ENCODE data around the gene SLC2A4RG.

The SLC2A4RG gene

DNA sequence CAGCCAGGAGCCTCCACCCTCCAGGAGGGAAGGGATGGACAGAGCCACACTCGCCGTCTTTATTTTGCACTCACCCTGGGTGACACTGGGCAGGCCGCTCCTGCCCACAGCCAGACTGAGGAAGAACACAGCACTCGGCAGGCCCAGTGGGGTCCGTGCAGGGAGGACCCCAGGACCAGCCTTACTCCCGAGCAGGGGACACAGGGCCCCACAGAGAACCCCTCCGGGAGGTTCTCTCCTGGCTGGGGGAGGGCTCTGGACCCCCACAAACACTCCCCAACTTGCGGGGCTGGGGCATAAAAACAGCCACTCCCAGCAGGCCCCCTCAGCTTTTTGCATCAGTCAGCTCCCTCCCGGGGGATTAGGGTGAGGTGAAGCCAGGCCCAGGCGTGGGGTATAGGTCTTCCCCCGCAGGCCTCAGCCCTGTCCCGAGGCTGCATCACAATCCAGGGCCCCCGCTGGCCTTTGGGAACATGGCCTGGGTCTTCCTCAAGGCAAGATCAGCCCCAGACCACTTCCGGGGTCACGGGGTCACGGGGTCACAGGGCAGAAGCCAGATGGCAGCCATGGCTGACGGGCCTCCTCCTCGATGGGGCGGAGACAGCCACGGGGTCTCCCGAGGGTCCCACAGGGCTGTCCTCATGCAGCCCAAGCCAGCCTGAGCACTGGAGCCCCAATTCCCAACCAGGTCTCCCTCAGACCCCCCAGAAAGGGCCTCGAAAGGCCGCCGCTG, 39.9 kb upstream of the SLC2A4RG start:
- DNase-seq (ENCODE audit: low read depth, low spot score), result no peak

DNA sequence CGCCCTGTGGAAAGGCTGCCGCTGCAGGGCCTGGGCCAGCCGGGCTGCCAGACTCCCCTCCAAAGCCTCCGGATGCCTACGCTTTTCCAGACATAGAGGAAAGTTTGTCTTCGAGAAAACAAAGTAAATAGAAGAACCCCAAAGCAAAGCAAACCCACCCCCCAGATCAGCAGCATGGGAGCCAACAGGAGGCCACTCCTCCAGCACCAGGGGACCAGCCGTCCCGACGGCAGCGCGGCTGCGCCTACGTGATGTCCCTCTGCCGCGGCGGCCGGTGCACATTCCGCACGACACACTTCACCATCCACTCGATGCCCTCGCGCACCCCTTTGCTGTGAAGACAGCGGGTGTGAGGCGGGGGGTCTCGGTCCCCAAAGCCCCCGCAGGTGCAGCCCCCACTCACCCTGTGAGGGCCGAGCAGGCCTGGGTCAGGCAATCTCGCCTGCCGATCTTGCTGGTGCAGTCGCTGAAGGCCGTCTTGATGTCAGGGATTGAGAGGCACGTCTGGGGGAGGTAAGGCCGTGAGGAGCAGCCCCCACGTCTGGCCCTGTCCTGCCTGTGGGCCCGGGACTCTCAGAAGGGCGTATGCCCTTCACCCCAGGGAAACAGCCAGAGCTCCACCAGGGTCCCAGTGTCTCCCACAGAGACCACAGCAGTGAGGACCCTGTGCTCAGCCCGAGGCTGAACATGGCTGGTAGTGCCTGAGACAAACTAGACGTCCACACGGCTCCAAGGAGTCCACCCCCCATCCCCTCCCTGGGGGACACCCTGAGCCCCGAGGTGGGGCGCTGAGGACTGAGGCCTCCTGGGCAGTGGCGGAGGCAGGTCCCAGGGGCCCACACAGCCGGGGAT, 39.2 kb upstream of the SLC2A4RG start:
- DNase-seq (ENCODE audit: low read depth, low spot score), result no peak

DNA sequence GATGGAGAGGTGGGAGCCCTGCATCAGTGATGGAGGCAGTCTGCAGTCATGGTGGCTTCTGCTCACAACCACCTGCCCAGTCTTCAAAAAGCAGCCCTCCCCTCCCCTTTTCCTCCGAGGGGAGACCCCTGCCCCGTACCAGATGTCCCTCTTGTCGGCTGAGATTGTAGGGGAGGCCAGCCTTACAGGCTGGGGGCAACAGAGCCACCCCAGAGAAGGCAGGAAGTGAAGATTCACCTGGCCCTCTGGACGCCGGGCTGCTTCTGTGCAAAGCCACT, 38.6 kb upstream of the SLC2A4RG start:
- no peak for DNase-seq (ENCODE audit: low read depth, low spot score)

DNA sequence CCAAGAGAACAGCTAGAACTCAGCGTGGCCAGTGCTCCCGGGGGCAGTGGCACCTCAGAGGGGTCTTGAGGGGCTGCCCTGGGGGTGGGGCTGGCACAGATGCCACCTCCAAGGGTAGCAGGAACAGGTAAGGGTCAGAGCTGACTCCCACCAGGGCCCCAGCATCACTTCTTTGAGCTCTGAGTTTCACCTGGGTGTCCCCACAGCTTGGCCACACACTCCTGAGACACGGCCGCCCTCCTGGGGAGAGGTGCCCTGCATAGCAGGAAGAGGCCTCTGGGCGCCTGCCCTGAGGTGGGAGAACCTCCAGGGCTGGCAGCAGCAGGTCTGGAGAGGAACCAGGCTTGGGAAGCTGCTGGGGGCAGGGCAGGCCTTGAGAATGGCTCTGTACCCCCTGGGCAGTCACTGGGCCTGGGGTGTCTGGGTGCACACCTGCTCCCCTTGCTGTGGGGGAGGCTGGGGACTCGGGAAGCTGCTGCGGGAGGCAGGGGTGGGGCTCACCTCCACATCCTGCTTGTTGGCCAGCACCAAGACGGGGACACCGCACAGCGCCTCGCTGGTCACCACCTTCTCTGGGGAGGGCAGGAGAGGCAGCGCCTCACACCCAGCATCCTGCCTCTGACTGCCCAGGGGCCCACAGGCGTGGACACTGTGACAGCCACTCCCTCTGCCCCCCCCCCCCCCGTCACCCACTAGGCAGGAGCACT, 38.1 kb upstream of the SLC2A4RG start:
- no peak for DNase-seq (ENCODE audit: low read depth, low spot score)

DNA sequence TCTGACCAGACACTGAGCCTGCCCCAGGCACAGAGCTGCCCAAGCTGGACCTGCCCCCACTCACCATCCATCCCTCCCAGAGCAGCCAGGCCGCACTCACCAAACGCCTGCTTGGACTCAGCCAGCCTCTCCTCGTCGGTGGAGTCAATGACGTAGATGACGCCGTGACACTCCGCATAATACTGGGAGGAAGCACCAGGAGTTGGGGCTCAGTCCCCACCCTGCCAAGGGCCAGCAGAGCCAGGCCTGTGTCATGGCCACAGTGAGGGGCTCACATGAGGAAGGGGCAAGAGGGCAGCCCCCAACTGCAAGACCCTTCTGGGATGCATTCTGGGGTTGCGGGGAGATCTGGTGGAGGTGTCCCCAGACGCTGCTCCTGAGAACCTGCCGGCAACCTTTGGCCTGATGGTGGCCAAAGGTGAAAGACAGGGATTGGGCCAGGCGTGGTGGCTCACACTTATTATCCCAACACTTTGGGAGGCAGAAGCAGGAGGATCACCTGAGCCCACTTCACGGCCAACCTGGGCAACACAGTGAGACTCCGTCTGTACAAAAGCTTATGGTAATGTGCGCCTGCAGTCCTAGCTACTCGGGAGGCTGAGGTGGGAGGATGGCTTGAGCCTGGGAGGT, 37.4 kb upstream of the SLC2A4RG start:
- DNase-seq (ENCODE audit: low read depth, low spot score), result no peak

DNA sequence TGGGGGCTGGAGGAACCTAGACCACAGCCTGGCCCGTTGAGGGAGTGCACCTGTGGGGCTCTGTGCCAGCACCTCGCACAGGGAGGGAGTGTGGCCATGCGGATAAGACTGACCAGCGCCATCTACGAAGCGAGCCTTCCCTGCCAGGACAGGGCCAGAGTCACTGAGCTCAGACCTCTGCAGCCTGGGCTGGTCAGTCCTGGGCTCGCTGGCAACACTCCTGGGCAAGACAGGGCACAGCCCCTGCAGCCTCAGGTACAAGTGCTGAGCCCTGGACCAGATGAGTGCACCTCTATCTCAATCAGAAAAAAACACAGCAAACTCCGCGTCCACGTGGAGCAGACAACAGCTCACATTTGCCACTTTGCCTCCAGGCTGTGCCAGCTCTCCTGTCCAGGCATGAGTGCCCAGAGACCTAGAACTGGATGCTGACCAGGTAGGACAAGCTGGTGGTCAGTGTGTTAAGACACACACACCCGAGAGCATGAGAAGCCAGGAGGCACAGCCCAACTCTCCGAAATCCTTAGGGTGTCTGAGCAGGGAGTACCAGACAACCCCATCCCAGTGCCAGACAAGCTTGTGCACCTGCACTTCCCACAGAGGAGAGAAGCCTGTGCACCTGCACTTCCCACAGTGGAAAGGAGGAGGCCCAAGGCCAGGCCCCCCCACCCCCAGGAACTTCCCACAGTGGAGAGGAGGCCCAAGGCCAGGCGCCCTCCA, 36.7 kb upstream of the SLC2A4RG start:
- DNase-seq (ENCODE audit: low read depth, low spot score), result no peak

DNA sequence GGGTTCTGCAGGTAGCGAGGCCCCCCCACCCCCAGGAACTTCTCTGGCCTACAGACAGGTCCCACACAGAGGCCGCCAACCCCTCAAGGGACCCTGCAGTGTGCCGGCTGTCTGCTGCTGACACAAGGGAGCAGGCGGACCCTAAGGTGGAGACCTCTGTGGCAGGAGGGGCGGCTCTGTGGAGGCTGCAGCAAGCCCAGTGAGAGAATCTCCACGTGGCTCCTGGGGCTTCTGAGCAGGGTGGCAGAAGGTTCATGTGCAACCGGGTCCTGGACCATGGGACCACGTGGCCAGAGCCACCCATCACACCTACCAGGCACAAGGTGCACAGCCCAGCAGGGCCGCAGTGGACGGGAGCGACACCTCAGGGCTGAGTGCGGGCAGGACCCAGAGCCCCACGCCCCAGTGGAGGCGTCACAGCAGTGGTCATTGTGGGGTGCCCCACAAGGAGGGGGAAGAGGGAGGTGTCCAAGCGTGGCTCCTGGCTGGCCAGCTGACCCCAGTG, 36.1 kb upstream of the SLC2A4RG start:
- no peak for DNase-seq (ENCODE audit: low read depth, low spot score)

DNA sequence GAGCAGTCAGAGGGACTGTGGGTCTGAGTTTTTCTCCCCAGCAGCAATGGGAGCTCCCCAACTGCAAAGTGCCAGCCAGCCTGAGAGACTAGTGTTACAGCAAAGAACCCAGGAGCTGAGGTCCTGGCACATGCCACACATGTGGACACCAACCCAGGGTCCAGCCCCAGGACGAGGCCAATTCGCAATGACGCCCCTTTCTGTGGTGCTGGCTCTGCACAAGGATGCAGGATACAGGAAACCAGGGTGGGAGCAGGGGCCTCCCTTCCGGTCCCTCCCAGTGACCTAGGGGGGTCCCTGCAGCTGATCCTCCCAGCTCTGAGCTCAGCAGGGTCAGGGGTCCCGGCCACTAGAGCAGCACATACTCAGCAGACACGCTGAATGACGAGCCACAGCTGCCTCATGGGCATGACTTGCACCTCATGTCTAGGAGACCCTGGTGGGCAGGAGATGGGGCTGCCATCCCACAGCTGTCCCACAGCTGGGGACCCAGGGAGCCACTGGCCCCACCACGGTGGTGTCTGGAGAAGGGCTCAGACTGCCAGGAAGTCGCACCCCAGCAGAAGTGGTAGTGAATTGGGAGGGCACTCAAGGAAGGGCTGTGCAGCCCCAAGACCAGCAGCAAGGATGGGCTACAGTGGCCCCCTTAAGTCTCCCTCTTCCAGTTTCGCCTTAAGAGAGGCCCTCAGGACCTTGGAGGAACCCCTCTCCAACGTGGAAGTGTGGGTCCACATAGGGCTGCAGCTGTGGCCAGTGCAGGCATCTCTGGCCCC, 35.4 kb upstream of the SLC2A4RG start:
- no peak for DNase-seq (ENCODE audit: low read depth, low spot score)

DNA sequence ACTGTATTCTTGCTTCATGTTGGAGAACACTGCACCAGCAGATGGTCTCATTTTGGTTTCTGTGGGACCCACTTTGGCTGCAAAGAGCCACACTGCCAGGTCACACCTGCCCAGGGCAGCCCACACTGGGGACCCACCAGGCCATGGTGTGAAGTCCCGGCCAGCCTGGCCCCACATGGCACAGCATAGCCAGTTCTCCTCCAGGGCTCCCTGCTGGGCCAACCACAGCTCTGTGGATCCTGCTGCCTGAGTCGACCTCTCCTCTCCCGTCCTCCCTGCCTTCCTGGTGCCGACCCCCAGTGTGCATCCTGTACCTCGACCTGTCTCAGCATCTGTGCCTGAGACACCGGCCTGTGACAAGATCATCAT, 34.8 kb upstream of the SLC2A4RG start:
- DNase-seq (ENCODE audit: low read depth, low spot score), result no peak

DNA sequence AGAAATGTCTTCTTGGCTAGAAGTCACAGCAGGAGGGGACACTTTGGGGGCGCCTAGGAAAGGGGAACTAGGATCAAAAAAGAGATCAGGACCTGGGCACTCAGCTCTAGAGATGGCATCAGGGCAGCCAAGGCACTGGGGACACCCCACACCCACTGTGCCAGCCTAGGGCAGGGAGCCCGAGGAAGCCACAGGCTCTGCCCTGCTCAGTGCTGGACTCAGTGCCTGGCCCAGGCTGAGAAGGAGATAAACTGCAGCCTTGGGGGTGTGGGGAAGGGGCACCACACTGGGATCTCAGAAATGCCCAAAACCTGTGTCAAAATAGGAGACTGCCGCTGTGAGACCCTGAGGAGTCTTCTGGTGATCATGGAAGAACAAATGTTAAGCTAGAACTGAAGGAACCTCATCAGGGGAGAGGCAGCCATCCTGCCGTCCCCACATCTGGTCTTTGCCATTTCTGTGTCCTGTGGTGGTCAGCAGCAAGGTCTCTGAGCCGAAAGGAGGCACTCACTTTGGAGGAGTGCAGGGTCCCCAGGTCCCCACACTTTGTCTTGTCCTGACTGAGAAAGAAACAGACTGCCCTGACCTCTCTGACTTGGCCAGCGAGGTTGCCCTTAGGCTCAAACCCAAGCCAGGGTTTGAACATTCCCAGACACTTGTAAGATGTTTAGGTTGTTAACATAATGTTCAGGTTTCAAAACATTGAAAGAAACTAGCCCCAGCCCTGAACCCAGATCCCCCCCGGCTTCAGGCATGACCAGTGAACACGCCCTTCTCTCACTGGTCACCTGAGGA, 34.1 kb upstream of the SLC2A4RG start:
- no peak for DNase-seq (ENCODE audit: low read depth, low spot score)

DNA sequence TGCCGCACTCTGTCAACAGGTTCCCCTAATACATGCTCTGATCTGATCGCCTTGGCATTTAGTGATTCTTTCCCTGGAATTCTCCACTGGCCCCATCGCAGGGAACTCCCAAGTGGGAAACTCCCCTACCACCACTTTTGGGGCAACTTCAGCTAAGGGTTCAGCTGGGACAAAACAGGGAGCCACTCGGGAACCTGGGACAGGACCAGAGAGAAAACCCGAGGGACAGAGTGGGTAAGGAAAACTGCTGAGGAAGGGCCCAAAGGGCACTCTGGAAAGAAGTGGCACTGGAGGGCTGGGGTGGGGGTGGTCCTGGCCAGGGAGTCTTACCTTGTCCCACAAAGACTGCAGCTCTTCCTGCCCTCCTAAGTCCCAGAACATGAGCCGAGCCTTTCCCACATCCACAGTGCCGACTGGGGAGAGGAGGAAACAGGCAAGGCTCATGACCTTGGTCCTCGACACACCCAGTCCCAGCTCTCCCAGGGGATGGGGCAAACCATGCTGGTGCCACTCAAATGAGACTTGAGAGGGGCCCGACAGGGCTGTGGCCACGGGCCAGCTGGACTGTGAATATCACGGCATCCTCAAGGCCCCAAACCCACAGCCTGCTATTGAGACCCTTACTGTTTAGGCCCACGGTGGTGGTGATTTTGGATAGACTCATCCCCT, 33.4 kb upstream of the SLC2A4RG start:
- no peak for DNase-seq (ENCODE audit: low read depth, low spot score)

DNA sequence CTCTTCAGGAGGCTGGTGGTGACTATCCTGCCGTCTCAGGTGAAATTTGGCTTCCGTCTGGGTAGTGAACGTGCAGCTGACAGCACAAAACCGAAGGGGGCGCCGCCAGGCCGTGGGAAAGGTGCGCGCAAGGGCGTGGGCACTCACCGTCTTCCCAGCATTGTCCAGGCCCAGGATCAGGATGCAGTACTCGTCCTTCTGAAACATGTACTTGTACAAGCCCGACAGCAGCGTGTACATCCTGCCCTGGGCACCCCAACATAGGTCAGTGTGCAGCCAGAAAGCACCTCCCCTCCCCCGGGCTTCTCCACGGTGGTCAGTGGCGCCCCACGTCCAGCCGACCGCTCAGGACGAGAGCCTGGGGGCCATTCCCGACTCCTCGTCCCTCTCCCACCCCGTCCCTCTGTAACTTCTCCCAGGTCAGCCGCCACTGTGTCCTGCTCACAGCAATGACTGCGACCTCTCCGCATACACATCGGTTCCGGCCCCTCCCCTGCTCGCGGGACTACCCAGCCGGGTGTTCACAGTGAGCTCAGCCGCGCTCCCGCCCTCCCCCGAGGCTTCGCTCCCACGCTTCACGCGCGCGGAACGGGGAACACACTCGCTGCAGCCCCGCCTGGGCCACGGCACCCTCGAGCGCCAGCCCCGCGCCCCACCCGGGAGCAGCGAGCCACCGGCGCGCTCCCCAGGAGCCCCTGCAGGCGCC, 32.6 kb upstream of the SLC2A4RG start:
- no peak for DNase-seq (ENCODE audit: low read depth, low spot score)

DNA sequence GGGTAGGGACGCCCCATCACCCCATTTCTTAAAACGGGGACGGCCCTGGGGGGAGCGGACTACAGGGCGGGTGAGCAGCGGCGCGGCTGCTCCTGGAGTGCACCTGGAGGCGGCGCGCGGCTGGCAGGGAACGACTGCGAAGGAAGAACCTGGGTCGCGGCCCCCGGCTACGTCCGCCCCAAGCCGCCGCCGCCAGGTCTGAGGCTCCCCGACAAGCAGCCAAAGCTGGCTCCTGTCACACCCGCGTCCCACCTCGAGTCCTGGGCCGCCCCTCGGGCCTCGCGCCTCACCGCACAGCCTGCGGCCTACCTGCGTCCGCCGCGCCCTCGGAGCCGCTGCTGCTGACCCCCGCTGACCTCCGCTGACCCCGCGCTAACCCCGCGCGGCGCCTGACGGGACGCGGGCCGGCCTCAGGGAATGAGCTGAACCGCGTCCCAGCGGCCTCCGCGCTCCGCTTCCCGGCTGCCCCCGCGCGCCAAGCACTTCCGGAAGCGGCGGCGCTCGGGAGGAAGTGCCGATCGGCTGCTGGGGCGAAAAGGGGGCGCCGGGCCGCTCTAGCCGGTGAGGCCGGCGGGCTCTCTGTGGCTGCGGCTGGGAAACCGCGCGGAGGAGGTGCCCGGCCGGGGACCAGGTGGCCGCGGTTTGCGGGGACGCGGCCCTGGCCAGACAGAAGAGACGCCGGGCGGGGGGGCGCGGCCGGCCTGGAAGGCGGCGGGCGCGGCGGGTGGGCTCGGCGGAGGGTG, 31.8 kb upstream of the SLC2A4RG start, which contains the start of the genes ARFRP1 and ZGPAT:
Gene ARFRP1 (minus strand): TSS at position 419 of the 743 bp plus-strand sequence. CDS start 885 bp downstream, outside the sequence.
Gene ZGPAT (plus strand): TSS at position 482 of the 743 bp plus-strand sequence. CDS start 542 bp downstream, outside the sequence.
- DNase-seq (ENCODE audit: low read depth, low spot score), result no peak

DNA sequence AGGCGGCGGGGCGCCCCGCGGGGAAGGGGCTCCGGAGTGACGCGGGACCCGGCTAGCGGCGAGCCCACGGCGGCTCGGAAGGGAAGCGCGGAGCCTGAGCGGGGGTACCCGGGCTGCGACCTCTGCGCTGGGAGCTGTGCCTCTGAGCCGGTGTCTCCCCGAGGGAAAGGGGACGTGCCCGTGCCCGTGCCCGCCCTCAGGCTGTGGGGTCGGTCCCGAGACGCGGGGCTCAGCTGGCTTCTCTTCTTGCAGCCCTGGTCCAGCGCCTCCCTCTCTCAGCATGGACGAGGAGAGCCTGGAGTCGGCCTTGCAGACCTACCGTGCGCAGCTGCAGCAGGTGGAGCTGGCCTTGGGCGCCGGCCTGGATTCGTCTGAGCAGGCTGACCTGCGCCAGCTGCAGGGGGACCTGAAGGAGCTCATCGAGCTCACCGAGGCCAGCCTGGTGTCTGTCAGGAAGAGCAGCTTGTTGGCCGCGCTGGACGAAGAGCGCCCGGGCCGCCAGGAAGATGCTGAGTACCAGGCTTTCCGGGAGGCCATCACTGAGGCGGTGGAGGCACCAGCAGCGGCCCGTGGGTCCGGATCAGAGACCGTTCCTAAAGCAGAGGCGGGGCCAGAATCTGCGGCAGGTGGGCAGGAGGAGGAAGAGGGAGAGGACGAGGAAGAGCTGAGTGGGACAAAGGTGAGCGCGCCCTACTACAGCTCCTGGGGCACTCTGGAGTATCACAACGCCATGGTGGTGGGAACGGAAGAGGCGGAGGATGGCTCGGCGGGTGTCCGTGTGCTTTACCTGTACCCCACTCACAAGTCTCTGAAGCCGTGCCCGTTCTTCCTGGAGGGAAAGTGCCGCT, 31.1 kb upstream of the SLC2A4RG start:
- no peak for DNase-seq (ENCODE audit: low read depth, low spot score)

DNA sequence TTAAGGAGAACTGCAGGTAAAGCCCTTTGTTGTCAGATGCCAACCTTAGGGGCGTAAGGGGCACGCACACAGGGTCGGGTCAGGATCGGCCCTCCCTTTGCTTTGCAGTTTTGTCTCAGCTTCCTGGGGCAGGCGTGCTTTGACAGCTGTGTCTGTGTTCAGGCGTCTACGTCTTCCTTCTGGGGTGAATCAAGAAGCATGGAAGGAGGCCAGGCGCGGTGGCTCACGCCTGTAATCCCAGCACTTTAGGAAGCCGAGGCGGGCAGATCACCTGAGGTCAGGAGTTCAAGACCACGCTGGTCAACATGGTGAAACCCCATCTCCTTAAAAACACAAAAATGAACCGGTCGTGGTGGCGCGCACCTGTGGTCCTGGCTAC, 30.4 kb upstream of the SLC2A4RG start:
- DNase-seq (ENCODE audit: low read depth, low spot score), result no peak

DNA sequence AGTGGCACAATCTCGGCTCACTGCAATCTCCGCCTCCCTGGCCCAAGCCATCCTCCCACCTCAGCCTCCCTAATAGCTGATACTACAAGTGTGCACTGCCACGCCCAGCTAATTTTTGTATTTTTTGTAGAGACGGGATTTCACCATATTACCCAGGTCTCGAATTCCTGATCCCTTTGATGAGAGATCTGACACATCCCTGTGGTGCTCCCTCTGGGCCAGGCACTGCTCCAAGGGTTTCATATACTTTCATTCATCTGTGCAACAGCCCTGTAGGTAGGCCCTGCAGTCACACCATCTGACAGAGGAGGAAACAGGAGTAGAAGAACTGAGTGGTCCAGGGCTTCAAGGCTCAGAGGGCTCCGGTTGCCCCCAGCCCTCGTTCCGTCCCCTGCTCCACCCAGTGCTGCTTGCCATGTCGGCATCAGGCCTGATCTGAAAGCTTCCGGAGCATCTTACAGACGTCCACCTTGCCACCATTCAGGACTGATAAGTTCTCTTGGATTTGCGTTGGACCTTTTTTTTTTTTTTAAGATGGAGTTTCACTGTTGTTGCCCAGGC, 28.4 kb upstream of the SLC2A4RG start:
- no peak for DNase-seq (ENCODE audit: low read depth, low spot score)

Measured in brain pericyte (primary cell).